Memory B cell (primary cell): ENCODE data around the gene ID3.

ENCODE experiments used
- ATAC-seq: fragments of 150-1000 bp; cut with Tn5 transposase; 2 replicates; pipeline ENCODE4 v1.10.0; 2021; ENCODE audit warnings: low read depth, mild to moderate bottlenecking, moderate library complexity
- DNase-seq, 2 donors: peaks; one replicate each; pipeline ENCODE4 v3.0.0; 2022; ENCODE audit warnings: low spot score in 2 of 2
- H3K27ac Mint-ChIP-seq: one replicate; pipeline ENCODE4 v1.8.0; 2022; ENCODE audit warnings: mild to moderate bottlenecking, moderate library complexity, mixed read lengths
- H3K27me3 Mint-ChIP-seq: one replicate; pipeline ENCODE4 v1.8.0; 2022; ENCODE audit warnings: mixed read lengths
- H3K36me3 Mint-ChIP-seq: one replicate; pipeline ENCODE4 v1.8.0; 2022; ENCODE audit warnings: mild to moderate bottlenecking, mixed read lengths
- H3K4me1 Mint-ChIP-seq: one replicate; pipeline ENCODE4 v1.8.0; 2022; ENCODE audit warnings: mixed read lengths
- H3K4me3 Mint-ChIP-seq: one replicate; pipeline ENCODE4 v1.8.0; 2022; ENCODE audit warnings: mild to moderate bottlenecking, moderate library complexity, mixed read lengths
- H3K9me3 Mint-ChIP-seq: one replicate; pipeline ENCODE4 v1.8.0; 2022; ENCODE audit warnings: mixed read lengths

Gene ID3

GRCh38 chr1:23565776-23566175, 6.5 kb upstream of the ID3 start:
- Mint-ChIP-seq H3K27me3 (no peaks in the 10 kb centered on the region), H3K36me3 (peaks cover 2% of the 10 kb centered on the region), H3K9me3 (no peaks in the 10 kb centered on the region), H3K4me3 (no peak overlapping the region), H3K4me1 (peaks cover 46% of the 10 kb centered on the region), H3K27ac (peak overlapping the region; percentile 73)
- DNase-seq (no peak), ATAC-seq (no peak)

GRCh38 chr1:23564529-23565122, 5.3 kb upstream of the ID3 start:
- Mint-ChIP-seq H3K4me1 (peaks cover 51% of the 10 kb centered on the region), H3K36me3 (peaks cover 2% of the 10 kb centered on the region), H3K9me3 (no peaks in the 10 kb centered on the region), H3K27me3 (no peaks in the 10 kb centered on the region), H3K4me3 (no peak overlapping the region), H3K27ac (peak overlapping the region; percentile 82)
- ATAC-seq = no peak
- no peak for DNase-seq

- H3K36me3 Mint-ChIP-seq = peaks cover 2% of the 10 kb centered on the region
- no peak for DNase-seq
- H3K9me3 Mint-ChIP-seq = no peaks in the 10 kb centered on the region
- H3K4me3 Mint-ChIP-seq = peak overlapping the region; percentile 64
- H3K4me1 Mint-ChIP-seq = peaks cover 51% of the 10 kb centered on the region
- ATAC-seq = no peak
- no peaks in the 10 kb centered on the region for H3K27me3 Mint-ChIP-seq
- H3K27ac Mint-ChIP-seq = peak overlapping the region; percentile 82
Observed at GRCh38 chr1:23563755-23564374, 4.6 kb upstream of the ID3 start.

GRCh38 chr1:23563003-23563402, 3.7 kb upstream of the ID3 start:
- Mint-ChIP-seq H3K4me1 (peaks cover 46% of the 10 kb centered on the region), H3K36me3 (peaks cover 4% of the 10 kb centered on the region), H3K9me3 (no peaks in the 10 kb centered on the region), H3K27ac (peak overlapping the region; percentile 82), H3K27me3 (no peaks in the 10 kb centered on the region), H3K4me3 (peak overlapping the region; percentile 64)
- ATAC-seq = no peak
- DNase-seq = no peak

GRCh38 chr1:23562137-23562876, 3.0 kb upstream of the ID3 start:
- H3K27ac Mint-ChIP-seq = peak overlapping the region; percentile 80
- peaks cover 47% of the 10 kb centered on the region for H3K4me1 Mint-ChIP-seq
- H3K9me3 Mint-ChIP-seq = no peaks in the 10 kb centered on the region
- DNase-seq = no peak
- no peaks in the 10 kb centered on the region for H3K27me3 Mint-ChIP-seq
- H3K4me3 Mint-ChIP-seq = peak overlapping the region; percentile 57
- ATAC-seq = peak; percentile 4
- H3K36me3 Mint-ChIP-seq = peaks cover 7% of the 10 kb centered on the region

GRCh38 chr1:23561813-23562100, 2.5 kb upstream of the ID3 start:
- Mint-ChIP-seq H3K27ac (no peak overlapping the region), H3K4me3 (no peak overlapping the region), H3K4me1 (peaks cover 50% of the 10 kb centered on the region)

GRCh38 chr1:23561076-23561812, 1.9 kb upstream of the ID3 start:
- H3K36me3 Mint-ChIP-seq = peaks cover 7% of the 10 kb centered on the region
- H3K9me3 Mint-ChIP-seq = no peaks in the 10 kb centered on the region
- H3K4me3 Mint-ChIP-seq = no peak overlapping the region
- H3K27ac Mint-ChIP-seq = peak overlapping the region; percentile 89
- ATAC-seq (no peak), DNase-seq (no peak)
- peaks cover 52% of the 10 kb centered on the region for H3K4me1 Mint-ChIP-seq
- no peaks in the 10 kb centered on the region for H3K27me3 Mint-ChIP-seq

More at GRCh38 chr1:23561813-23562100, 2.5 kb upstream of the ID3 start:
- no peaks in the 10 kb centered on the region for H3K9me3 Mint-ChIP-seq
- H3K27me3 Mint-ChIP-seq = no peaks in the 10 kb centered on the region
- DNase-seq (no peak), ATAC-seq (no peak)
- H3K36me3 Mint-ChIP-seq = peaks cover 7% of the 10 kb centered on the region

GRCh38 chr1:23559985-23560741, 862 bp upstream of the ID3 start:
- H3K4me1 Mint-ChIP-seq = peaks cover 58% of the 10 kb centered on the region
- H3K4me3 Mint-ChIP-seq = peak overlapping the region; percentile 97
- no peaks in the 10 kb centered on the region for H3K27me3 Mint-ChIP-seq

GRCh38 chr1:23558872-23559135, 497 bp downstream of the ID3 start:
- H3K9me3 Mint-ChIP-seq = no peaks in the 10 kb centered on the region
- H3K27ac Mint-ChIP-seq = peak overlapping the region; percentile 89
- peak overlapping the region; percentile 97 for H3K4me3 Mint-ChIP-seq
- H3K4me1 Mint-ChIP-seq = peaks cover 64% of the 10 kb centered on the region
- DNase-seq (no peak), ATAC-seq (no peak)
- peaks cover 7% of the 10 kb centered on the region for H3K36me3 Mint-ChIP-seq
- H3K27me3 Mint-ChIP-seq = no peaks in the 10 kb centered on the region

More at GRCh38 chr1:23559985-23560741, 862 bp upstream of the ID3 start:
- Mint-ChIP-seq H3K27ac (peak overlapping the region; percentile 89), H3K9me3 (no peaks in the 10 kb centered on the region), H3K36me3 (peaks cover 7% of the 10 kb centered on the region)
- DNase-seq = no peak
- no peak for ATAC-seq

GRCh38 chr1:23558140-23558871, 995 bp downstream of the ID3 start:
- peak overlapping the region; percentile 97 for H3K4me3 Mint-ChIP-seq
- peak overlapping the region; percentile 89 for H3K27ac Mint-ChIP-seq
- DNase-seq = no peak
- peaks cover 60% of the 10 kb centered on the region for H3K4me1 Mint-ChIP-seq
- H3K27me3 Mint-ChIP-seq = no peaks in the 10 kb centered on the region
- no peak for ATAC-seq
- no peaks in the 10 kb centered on the region for H3K9me3 Mint-ChIP-seq
- H3K36me3 Mint-ChIP-seq = peaks cover 7% of the 10 kb centered on the region

GRCh38 chr1:23557471-23558124, 1.7 kb downstream of the ID3 start:
- DNase-seq = no peak
- peak overlapping the region; percentile 89 for H3K27ac Mint-ChIP-seq

GRCh38 chr1:23556635-23557470, 2.4 kb downstream of the ID3 start:
- H3K27ac Mint-ChIP-seq = peak overlapping the region; percentile 89
- DNase-seq = no peak
- no peaks in the 10 kb centered on the region for H3K9me3 Mint-ChIP-seq
- H3K4me1 Mint-ChIP-seq = peaks cover 50% of the 10 kb centered on the region
- peaks cover 7% of the 10 kb centered on the region for H3K36me3 Mint-ChIP-seq
- no peak for ATAC-seq
- peak overlapping the region; percentile 97 for H3K4me3 Mint-ChIP-seq
- no peaks in the 10 kb centered on the region for H3K27me3 Mint-ChIP-seq

More at GRCh38 chr1:23557471-23558124, 1.7 kb downstream of the ID3 start:
- H3K9me3 Mint-ChIP-seq = no peaks in the 10 kb centered on the region
- no peak for ATAC-seq
- peaks cover 7% of the 10 kb centered on the region for H3K36me3 Mint-ChIP-seq
- H3K27me3 Mint-ChIP-seq = no peaks in the 10 kb centered on the region
- H3K4me1 Mint-ChIP-seq = peaks cover 55% of the 10 kb centered on the region
- H3K4me3 Mint-ChIP-seq = peak overlapping the region; percentile 97
